NCI-H345 treated with DMSO at 0.1 percent for 48 hours (cell line): Measurements from ENCODE around the gene FBXO47.
"Not testable (repeated sequence)": the region's sequence is repeated elsewhere in the genome, so short reads cannot be mapped to it uniquely, and the experiment has no call there.

Experiments used
- DNase-seq: peaks from one replicate; lab custom pipeline; 2025; ENCODE audit not compliant: unreplicated experiment; lab: John Stamatoyannopoulos, UW

Gene FBXO47

DNA sequence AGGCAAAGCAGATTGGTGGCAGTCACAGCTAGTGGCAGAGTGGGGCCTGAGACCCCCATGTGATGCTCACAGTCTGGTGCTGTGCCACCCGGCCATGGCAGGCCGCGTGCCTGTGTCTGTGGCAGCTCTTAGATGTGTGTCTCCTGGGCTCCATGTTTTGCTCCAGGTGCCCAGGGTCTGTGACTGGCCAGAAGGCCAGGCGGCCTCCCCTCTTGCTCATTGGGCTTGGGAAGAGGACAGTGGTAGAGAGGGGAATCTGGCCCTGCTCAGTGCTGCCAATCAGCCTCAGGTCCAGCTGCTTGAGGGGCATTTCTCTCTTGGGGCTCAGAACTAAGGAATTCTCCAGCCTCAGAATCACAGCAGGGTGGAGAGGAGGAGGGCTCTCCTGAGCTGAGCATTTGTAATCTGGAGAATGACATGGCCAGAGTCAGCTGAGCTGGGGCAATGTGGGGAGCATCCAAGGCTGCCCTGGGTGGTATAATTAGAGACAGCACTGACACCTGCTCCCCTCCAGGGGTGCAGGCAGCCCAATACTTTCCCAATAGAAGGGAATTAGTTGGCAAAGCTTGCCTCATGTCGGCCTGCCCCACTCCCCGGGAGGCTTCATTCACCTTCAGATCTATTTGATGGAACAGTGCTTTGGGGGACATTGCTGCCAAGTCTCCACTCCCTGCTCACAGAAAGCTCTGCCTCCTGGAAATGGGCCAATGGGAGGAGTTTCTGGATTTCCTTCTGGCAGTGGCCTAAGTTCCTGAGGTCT lies 44.5 kb downstream of the FBXO47 start:
- DNase-seq, result peak; percentile 19

- DNase-seq, result no peak
Observed at GRCh38 chr17:38921756-38922411, 45.3 kb downstream of the FBXO47 start.

- DNase-seq, result no peak
Observed at GRCh38 chr17:38920374-38921291, 46.6 kb downstream of the FBXO47 start.

- DNase-seq, result no peak
Observed at GRCh38 chr17:38919316-38920078, 47.7 kb downstream of the FBXO47 start.

DNA sequence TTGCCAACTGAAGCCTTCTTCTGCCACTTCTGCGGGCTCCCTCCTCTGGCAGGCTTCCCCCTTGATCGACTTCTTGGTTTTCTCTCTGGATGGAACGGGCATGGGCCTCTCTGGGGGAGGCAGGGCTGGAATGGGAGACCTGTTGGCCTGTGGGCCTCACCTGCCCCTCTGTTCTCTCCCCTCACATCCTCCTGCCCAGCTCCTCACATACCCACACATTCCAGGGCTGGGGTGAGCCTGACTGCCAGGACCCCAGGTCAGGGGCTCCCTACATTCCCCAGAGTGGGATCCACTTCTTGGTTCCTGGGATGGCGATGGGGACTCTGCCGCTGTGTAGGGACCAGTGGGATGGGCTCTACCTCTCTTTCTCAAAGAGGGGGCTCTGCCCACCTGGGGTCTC lies 48.3 kb downstream of the FBXO47 start:
- no peak for DNase-seq

GRCh38 chr17:38918129-38918913 lies 48.9 kb downstream of the FBXO47 start:
- no peak for DNase-seq

GRCh38 chr17:38917259-38917658 lies 49.9 kb downstream of the FBXO47 start:
- DNase-seq, result no peak

- DNase-seq, result no peak
Observed at GRCh38 chr17:38916771-38917170, 50.4 kb downstream of the FBXO47 start.

DNA sequence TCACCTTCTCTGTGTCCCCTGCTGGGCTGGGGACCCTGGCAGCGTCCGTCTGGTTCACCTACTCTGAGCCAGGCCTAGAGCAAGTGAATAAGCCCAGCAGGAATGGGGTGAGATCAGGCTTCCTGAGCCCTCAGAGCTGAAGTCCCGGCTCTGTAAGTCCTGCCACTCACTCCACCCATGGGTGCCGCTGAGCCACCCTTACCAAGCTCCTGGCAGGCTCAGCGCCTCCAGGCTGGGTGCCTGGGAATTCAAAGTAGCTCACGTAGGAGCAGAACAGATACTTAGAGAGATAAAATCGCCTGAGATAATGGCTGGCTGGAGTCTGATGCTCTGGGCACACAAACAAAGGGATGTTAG lies 51.6 kb downstream of the FBXO47 start:
- no peak for DNase-seq

DNA sequence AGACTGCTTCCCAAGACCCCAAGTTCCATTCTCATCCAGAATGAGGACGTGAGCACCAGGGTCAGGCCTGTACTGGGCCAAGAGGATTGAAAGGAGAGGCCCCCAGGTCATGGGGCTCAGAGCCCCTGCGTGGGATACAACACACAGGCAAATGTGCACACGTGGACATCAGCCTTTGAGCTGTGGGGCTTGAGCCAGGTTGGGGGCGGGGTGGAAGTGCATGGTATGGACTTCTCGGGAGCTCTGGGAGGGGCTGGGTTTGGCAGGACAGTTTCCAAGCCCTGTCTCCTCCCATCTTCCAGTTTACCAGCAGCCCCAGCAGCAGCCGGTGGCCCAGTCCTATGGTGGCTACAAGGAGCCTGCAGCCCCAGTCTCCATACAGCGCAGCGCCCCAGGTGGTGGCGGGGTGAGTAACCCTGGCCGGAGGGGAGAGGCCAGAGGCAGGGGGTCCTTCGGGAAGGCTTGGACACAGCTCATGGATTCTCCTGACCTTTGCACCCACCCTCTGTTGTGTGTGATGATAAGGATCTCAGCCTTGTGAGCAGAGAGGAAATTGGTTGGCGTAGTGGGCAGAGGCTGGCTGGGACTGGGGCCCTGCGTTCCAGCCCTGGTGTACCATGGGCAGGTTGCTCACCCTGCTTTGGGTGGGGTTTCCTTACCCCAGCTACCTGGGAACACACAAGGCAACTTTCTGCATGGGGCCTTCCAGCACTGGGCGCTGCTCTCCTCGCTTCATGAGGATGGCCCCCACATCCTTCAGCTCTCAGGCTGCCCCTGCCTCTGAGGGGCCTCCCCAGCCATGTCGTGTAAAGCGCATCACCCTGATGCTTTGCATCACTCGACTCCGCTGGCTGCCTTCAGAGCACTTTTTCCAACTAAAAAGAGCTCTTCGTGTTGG lies 52.2 kb downstream of the FBXO47 start:
- DNase-seq, result no peak

DNA sequence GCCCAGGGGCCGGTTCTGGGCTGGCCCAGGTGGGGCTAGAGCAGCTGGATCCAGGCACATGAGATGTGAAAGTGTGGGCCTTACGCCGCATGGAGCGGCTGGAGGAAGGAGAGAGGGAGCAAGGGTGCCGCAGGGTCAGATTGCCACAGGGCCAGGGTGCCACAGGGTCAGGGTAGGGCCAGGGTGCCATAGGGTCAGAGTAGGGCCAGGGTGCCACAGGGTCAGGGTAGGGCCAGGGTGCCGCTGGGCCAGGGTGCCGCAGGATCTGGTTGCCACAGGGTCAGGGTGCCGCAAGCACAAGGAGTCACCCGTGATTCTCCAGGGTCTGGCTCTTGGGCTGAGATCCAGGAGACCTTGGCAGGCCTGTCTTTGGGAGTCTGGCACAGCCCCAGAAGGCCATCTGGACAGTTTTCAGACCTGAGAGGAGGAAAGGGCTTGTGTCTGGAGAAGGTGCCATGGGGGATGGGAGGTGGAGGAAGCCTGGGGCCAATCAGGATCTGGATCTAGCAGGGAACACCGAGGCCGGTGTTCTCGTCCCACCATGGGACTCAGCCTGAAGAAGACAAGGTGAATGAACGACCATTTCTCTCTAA lies 54.9 kb downstream of the FBXO47 start:
- no peak for DNase-seq

- DNase-seq, result not testable (repeated sequence)
Observed at GRCh38 chr17:38911731-38912081, 55.5 kb downstream of the FBXO47 start.

GRCh38 chr17:38911081-38911730 lies 56.0 kb downstream of the FBXO47 start:
- no peak for DNase-seq

DNA sequence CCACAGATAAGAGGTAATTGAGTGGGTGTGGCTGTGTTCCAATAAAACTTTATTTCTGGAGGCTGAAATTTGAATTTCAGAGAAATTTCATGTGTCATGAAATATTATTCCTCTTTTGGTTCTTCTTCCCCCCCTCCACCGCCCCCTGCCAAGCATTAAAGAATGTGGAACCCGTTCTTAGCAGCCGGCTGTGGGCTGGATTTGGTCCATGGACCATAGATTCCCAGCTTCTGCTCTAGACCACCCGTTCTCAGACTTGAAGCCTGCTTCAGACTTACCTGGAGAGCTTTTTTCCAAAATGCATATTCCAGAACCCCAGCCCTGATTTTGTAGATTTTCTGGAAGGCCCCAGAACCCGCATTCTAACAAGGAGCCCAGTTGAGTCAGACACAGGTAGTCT lies 56.9 kb downstream of the FBXO47 start:
- no peak for DNase-seq

GRCh38 chr17:38908676-38909181 lies 58.5 kb downstream of the FBXO47 start:
- DNase-seq, result no peak

GRCh38 chr17:38907930-38908675 lies 59.1 kb downstream of the FBXO47 start:
- no peak for DNase-seq

DNA sequence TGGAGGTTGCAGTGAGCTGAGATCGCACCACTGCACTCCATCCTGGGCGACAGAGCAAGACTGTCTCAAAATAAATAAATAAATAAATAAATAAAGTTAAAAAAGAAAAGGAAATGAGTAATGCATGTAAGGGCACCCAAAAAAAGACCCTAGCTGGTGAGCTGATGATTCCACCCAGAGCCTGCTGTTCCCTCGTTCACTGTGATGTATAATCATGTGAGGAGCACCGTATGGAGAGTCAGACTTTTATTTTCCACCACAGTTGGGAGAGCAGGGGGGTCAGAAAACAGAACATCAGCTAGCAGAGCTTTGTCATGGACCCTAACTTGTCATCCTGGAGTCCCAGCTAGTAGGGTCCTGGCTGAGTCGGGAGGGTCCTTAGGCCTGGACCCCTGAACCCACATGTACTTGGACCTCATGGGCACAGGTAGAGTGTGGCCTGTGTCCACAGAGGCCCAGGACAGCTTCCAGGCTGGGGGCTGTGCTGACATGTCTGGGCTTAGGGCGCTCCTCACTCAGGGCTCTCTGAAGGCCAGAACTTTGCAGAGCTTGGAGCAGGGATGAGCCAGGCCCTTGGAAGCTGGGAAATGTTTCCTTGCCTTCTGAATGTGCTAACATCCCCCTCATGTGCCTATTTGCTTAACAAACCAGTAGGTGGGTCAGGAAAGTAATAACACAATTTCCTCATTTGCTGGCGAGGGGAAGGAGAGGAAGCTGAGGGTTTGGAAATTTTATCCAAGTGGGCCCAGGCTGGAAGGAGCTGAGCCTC lies 60.6 kb downstream of the FBXO47 start:
- DNase-seq, result no peak
